HEK293T (cell line): Measurements from ENCODE around the gene RBP3.

Experiments used
- CTCF ChIA-PET: fragments of 350-600 bp; formaldehyde crosslinking; extraction: SDS; loops from one replicate; lab custom pipeline; 2021; ENCODE audit warnings: antibody characterized with exemption, inconsistent platforms; lab: Yijun Ruan, JAX
- POLR2A ChIA-PET: fragments of 350-600 bp; formaldehyde crosslinking; extraction: SDS; loops from one replicate; lab custom pipeline; 2020; ENCODE audit warnings: antibody characterized with exemption, inconsistent platforms; lab: Yijun Ruan, JAX
- DNase-seq: peaks from one replicate; pipeline ENCODE4 v3.0.0; 2012; ENCODE audit warnings: mixed read lengths; ENCODE audit errors: extremely low spot score
- ARNT ChIP-seq: fragments of 450-650 bp; IDR thresholded peaks from 2 replicates; pipeline ENCODE4 v1.6.1; 2017; ENCODE audit warnings: mild to moderate bottlenecking
- BHLHE40 ChIP-seq: fragments of 450-650 bp; IDR thresholded peaks from 2 replicates; pipeline ENCODE4 v1.6.1; 2016; ENCODE audit warnings: mild to moderate bottlenecking, moderate library complexity, borderline replicate concordance
- CTBP1 ChIP-seq: fragments of 450-650 bp; IDR thresholded peaks from 2 replicates; pipeline ENCODE4 v1.6.1; 2016; ENCODE audit warnings: borderline replicate concordance
- ELF4 ChIP-seq: fragments of 450-650 bp; IDR thresholded peaks from 2 replicates; pipeline ENCODE4 v1.6.1; 2017; ENCODE audit warnings: antibody characterized with exemption
- FOXA1 ChIP-seq: fragments of 450-650 bp; IDR thresholded peaks from 2 replicates; pipeline ENCODE4 v1.6.1; 2016; ENCODE audit warnings: mild to moderate bottlenecking
- FOXK2 ChIP-seq: fragments of 450-650 bp; IDR thresholded peaks from 2 replicates; pipeline ENCODE4 v1.6.1; 2016; ENCODE audit warnings: mild to moderate bottlenecking
- FOXM1 ChIP-seq: fragments of 450-650 bp; IDR thresholded peaks from 2 replicates; pipeline ENCODE4 v1.6.1; 2017; ENCODE audit warnings: mild to moderate bottlenecking, borderline replicate concordance
- HDGF ChIP-seq: fragments of 450-650 bp; IDR thresholded peaks from 2 replicates; pipeline ENCODE4 v1.6.1; 2017; ENCODE audit warnings: antibody characterized with exemption, borderline replicate concordance
- L3MBTL2 ChIP-seq: fragments of 450-650 bp; conservative IDR thresholded peaks from 2 replicates; pipeline ENCODE4 v1.6.1; 2016; ENCODE audit warnings: mild to moderate bottlenecking
- LEF1 ChIP-seq: fragments of 450-650 bp; IDR thresholded peaks from 2 replicates; pipeline ENCODE4 v1.6.1; 2017; ENCODE audit warnings: mild to moderate bottlenecking, borderline replicate concordance
- NFRKB ChIP-seq: fragments of 450-650 bp; IDR thresholded peaks from 2 replicates; pipeline ENCODE4 v1.6.1; 2016; ENCODE audit warnings: mild to moderate bottlenecking, moderate library complexity
- PKNOX1 ChIP-seq: fragments of 450-650 bp; IDR thresholded peaks from 2 replicates; pipeline ENCODE4 v1.6.1; 2016
- SP1 ChIP-seq: fragments of 450-650 bp; IDR thresholded peaks from 2 replicates; pipeline ENCODE4 v1.6.1; 2017
- SUZ12 ChIP-seq: fragments of 450-650 bp; IDR thresholded peaks from 2 replicates; pipeline ENCODE4 v1.6.1; 2016; ENCODE audit warnings: mild to moderate bottlenecking
- TARDBP ChIP-seq: fragments of 450-650 bp; IDR thresholded peaks from 2 replicates; pipeline ENCODE4 v1.6.1; 2016
- ZNF384 ChIP-seq: fragments of 450-650 bp; IDR thresholded peaks from 2 replicates; pipeline ENCODE4 v1.6.1; 2016

RBP3 gene

GRCh38 chr10:47310090-47310505, 38.1 kb upstream of the RBP3 start:
- ChIA-PET CTCF (interaction anchor here (5.1 kb wide), 1 partner anchor 285 kb away, joined by 28 read pairs; no protein-coding TSS in a partner anchor), POLR2A (no interaction called here)
- no peak for TF ChIP-seq FOXM1
- TF ChIP-seq BHLHE40, result no peak
- no peak for TF ChIP-seq L3MBTL2
- no peak for TF ChIP-seq LEF1
- TF ChIP-seq NFRKB, result no peak
- no peak for TF ChIP-seq CTBP1
- TF ChIP-seq ARNT, result no peak
- TF ChIP-seq HDGF, result no peak
- TF ChIP-seq SUZ12, result no peak
- no peak for TF ChIP-seq ELF4
- TF ChIP-seq ZNF384, result no peak
- TF ChIP-seq SP1, result no peak
- TF ChIP-seq TARDBP, result no peak
- TF ChIP-seq FOXK2, result no peak
- TF ChIP-seq FOXA1, result no peak
- no peak for TF ChIP-seq PKNOX1

GRCh38 chr10:47311193-47311931, 36.8 kb upstream of the RBP3 start:
- ChIA-PET POLR2A (no interaction called here), CTCF (interaction anchor here (0.7 to 5.1 kb wide), 7 partner anchors 13 to 315 kb away, joined by 3 to 32 read pairs (median 3); no protein-coding TSS in a partner anchor)
- TF ChIP-seq SUZ12, result no peak
- no peak for TF ChIP-seq NFRKB
- no peak for TF ChIP-seq ARNT
- TF ChIP-seq L3MBTL2, result no peak
- TF ChIP-seq ZNF384, result no peak
- no peak for DNase-seq

More at GRCh38 chr10:47310090-47310505, 38.1 kb upstream of the RBP3 start:
- no peak for DNase-seq

- TF ChIP-seq HDGF (no peak), NFRKB (no peak), CTBP1 (no peak), TARDBP (no peak), BHLHE40 (no peak), FOXM1 (no peak), SP1 (no peak), LEF1 (no peak), ZNF384 (no peak)
- peak; percentile 79 for DNase-seq
- ChIA-PET POLR2A (no interaction called here), CTCF (interaction anchor here (0.7 to 5.1 kb wide), 7 partner anchors 12 to 316 kb away, joined by 3 to 32 read pairs (median 3); no protein-coding TSS in a partner anchor)
These were observed 36.1 kb upstream of the RBP3 start for GRCh38 chr10:47311932-47312662.

- no peak for DNase-seq
- CTCF ChIA-PET, result interaction anchor here (1.9 to 5.1 kb wide), 3 partner anchors 264 to 316 kb away, joined by 4 to 32 read pairs (median 28); no protein-coding TSS in a partner anchor
- POLR2A ChIA-PET, result no interaction called here
- no peak for TF ChIP-seq BHLHE40
- no peak for TF ChIP-seq HDGF
- TF ChIP-seq CTBP1, result no peak
- TF ChIP-seq NFRKB, result no peak
- TF ChIP-seq LEF1, result no peak
- TF ChIP-seq FOXM1, result no peak
- no peak for TF ChIP-seq ARNT
- TF ChIP-seq ELF4, result no peak
- no peak for TF ChIP-seq PKNOX1
- no peak for TF ChIP-seq L3MBTL2
- no peak for TF ChIP-seq TARDBP
- no peak for TF ChIP-seq ZNF384
These were observed 35.5 kb upstream of the RBP3 start for GRCh38 chr10:47312663-47312995.

GRCh38 chr10:47314416-47314970, 33.7 kb upstream of the RBP3 start:
- TF ChIP-seq PKNOX1 (no peak), ZNF384 (no peak), FOXA1 (no peak), FOXM1 (no peak), TARDBP (no peak), SUZ12 (no peak), ARNT (no peak), ELF4 (no peak), SP1 (no peak), NFRKB (no peak), FOXK2 (no peak), BHLHE40 (no peak), HDGF (no peak), L3MBTL2 (no peak), LEF1 (no peak), CTBP1 (no peak)
- no peak for DNase-seq
- POLR2A ChIA-PET, result no interaction called here
- CTCF ChIA-PET, result interaction anchor here (5.1 kb wide), 1 partner anchor 290 kb away, joined by 28 read pairs; no protein-coding TSS in a partner anchor
